NCI-H2029 treated with DMSO at 0.1 percent for 48 hours (cell line): Measurements from ENCODE around the gene ZIC5.

Source experiments
- DNase-seq: peaks from one replicate; lab custom pipeline; 2025; lab: John Stamatoyannopoulos, UW

The ZIC5 gene

GRCh38 chr13:99971576-99972189 is at the start of gene ZIC5:
TSS of gene ZIC5 (minus strand) at chr13:99971767. CDS start at chr13:99971603, 164 bp downstream.
- DNase-seq: no peak

- no peak for DNase-seq
Measured at GRCh38 chr13:100019780-100020356, 48.3 kb upstream of the ZIC5 start.

DNA sequence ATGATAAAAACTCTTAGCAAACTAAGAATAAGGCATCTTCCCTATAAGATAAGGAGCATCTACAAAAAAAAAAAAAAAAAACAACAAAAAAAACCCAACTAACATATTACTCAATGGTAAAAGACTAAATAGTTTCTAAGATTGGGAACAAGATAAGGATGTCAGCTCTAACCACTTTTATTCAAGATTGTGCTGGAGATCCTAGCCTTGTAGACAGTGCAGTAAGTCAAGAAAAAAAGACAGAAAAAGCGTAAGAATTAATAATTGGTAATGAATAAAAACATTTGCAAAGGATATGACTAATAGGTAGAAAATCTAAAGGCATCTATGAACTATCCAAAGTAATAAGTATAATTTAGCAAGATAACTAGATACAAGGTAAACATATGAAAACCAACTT is 43.1 kb upstream of the ZIC5 start:
- no peak for DNase-seq

- DNase-seq: no peak
Measured at GRCh38 chr13:99998261-99998660, 26.7 kb upstream of the ZIC5 start.

DNA sequence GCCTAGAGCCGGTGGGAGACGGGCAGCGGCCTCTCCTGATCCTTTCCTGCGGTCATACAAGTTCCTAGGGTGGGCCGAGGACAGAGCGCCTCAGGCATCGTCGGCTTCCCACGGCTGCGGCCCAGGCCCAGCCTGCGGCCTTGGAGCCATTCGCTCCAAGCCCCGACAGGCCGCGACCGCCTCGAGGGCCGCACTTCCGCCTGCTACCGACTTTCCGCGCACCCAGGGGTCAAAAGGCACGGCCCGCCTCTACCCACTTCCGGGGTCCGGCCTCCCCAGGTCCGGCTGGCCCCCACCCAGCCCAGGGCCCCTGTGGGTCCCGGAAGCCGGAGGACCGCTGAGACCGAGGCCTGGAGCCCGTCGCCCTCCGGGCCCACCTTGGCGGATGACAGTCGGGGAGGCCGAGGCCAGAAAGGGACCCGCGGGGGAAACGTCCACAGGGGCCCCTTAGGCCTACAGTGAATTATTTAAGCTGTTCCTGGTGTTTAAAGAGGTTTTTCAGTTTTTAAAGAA is 26.2 kb upstream of the ZIC5 start:
- no peak for DNase-seq

GRCh38 chr13:99996381-99996973 is 24.9 kb upstream of the ZIC5 start:
- no peak for DNase-seq

- no peak for DNase-seq
Measured at GRCh38 chr13:99995589-99996380, 24.2 kb upstream of the ZIC5 start.

GRCh38 chr13:99995104-99995588 is 23.6 kb upstream of the ZIC5 start:
- DNase-seq: no peak

DNA sequence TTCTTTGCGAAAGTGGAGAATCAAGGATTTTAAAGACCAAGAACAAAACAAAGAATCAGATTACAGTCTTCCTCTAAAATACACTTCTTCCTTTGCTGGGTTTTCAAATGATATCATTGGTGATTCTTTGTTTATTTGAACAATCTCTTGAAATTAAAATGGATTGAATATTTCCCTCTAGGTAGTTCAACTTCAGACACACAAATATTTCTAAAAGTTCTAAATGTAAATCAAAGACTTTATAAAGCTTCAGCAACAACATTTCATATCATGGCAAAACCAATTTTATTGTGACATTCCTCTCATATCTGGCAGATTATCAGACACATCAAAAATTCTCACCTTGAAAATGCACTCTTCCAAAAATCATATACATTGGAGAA is 23.1 kb upstream of the ZIC5 start:
- no peak for DNase-seq

DNA sequence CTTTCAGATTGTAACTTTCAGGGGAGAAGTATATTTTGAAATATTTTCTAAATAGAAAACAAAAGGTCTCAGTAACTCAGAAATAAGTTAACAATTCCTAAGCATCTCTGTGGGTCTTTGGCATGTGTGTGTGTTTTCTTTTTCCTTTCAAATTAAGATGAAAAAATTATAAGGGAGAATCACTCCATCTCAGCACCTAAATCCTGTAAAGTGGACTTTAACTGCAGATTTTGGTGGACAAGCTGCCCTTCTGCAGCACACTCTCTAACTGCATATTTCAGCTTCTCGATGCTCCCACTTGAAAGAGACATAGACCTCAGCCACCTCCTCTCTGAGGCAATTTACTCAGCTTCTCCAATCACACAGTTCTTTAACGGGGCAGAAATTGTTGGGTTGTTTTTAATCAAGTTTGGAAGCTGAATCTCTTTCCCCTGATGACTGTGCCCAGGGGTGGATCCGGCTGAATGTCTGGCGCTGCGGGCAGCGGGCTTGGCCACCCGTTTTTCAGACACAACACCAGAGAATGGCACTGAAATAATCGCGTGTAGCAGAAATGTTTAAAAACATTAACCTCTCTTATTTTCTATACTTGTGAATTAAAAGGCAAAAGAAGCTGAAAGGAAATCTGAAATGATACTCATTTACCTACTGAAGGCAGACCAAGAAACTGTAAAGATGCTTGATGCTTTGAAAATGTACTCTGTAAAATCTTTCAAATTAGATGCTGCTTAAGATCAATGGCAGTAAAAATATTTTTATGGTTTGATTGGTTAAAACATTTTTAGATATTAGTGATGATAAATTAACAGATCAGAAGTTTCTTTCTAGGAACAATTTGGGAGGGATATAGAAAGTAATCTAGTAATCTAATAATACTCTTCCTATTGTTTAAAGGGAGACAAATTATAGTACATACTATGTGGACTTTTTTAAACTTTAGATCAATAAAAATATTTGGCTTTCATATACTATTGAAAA is 22.4 kb upstream of the ZIC5 start:
- no peak for DNase-seq

- DNase-seq: no peak
Measured at GRCh38 chr13:99992949-99993351, 21.4 kb upstream of the ZIC5 start.

- DNase-seq: no peak
Measured at GRCh38 chr13:99991828-99992775, 20.5 kb upstream of the ZIC5 start.

GRCh38 chr13:99991013-99991827 is 19.7 kb upstream of the ZIC5 start:
- DNase-seq: no peak

- no peak for DNase-seq
Measured at GRCh38 chr13:99990126-99990977, 18.8 kb upstream of the ZIC5 start.

DNA sequence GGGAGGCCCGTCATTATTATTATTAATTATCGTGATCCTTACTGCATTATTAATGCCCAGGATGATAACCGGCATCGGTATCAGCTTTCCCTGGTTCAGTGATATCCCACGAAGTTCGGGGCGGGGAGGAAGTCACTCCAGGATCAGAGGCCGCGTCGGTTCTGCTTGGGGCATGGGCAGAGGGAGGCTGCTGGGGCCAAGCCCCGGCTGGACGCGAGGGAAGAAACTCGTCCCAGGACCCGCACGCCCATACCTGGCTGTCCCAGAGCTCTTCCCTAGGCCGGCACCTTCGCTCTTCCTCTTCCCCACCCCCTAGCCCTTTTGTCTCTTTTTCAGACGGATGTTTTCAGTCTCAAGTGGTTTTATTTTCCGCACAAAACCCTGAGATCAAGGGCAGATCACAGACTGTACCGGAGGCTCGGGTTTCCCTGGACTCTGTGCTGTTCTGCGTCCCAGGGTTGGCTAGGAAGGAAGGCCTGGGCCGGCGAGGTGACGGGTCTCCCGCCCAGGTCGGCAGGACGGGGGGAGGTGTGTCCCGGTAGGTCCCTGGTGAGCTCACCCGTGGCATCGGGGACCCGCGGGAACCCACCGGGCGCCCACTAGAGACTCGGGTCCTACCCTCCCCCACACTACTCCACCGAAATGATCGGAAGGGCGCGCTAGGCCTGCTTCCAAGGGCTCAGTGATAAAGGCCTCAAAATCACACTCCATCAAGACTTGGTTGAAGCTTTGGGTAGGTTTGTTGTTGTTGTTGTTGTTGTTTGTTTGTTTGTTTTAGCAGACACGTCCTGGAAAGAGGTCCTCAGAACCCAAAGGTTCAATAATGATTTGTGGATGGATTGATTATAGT is 17.9 kb upstream of the ZIC5 start:
- DNase-seq: no peak

DNA sequence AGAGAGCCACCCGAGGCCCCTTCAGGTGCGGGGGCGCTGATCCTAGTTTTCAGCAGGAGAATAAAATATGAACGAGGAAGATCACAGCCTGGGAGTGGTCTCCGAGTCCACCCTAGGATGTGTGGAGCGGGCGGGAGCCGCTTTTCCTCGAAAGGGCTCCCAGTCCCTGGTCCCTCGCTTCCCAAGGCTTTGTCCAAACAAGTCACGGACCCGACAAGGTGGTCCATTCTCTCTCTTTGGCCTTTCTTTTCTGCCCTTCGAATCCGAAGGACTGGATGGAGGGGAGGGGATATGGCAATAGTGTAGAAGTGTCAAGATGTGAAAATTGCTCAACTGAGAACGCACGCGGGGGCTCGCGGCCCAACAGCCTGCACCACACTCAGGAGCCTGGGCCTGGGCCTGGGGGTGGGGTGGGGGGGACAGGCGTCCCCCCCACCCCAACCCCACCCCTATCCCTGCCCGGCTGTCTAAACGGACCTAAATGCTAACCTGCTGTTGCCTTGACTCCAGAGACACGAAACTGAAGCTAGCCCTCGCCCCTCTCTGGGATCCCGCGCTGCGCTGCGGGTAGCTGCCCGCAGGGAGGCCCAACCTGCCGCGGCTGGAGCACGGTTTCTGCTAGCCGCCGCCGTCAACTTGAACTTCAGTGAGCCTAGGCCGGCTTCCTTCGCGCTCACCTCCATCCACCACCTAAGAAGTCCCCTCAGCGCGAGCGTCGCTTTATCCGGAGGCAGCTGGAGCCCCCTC is 17.1 kb upstream of the ZIC5 start:
- DNase-seq: no peak
